PC-9 (cell line): ENCODE results near the gene UVSSA.

ENCODE experiments used
- CTCF ChIP-seq: fragments of 200-600 bp; sonication (generic); conservative IDR thresholded peaks from 2 replicates; pipeline ENCODE4 v1.6.1; 2017; ENCODE audit warnings: mixed run types, antibody characterized with exemption, mild to moderate bottlenecking, moderate library complexity
- EZH2 ChIP-seq: fragments of 200-600 bp; sonication (generic); IDR thresholded peaks from 2 replicates; pipeline ENCODE4 v1.8.0; 2017; ENCODE audit warnings: antibody characterized with exemption, low read depth

- no peak for TF ChIP-seq CTCF
- no peak for TF ChIP-seq EZH2
These were observed 32.4 kb downstream of the UVSSA start for GRCh38 chr4:1379351-1379781.
